GM12865 (cell line): ENCODE measurements around the gene CCDC185.

Experiments used
- DNase-seq: peaks from one replicate; pipeline ENCODE4 v3.0.0; 2010; ENCODE audit warnings: low read depth
- H3K4me3 ChIP-seq: 2 replicates; pipeline ENCODE4 v1.5.1; 2011; ENCODE audit warnings: mild to moderate bottlenecking, low read depth, low read length, control low read depth
- TF ChIP-seq, protein P1 (sequence below): IDR thresholded peaks from 2 replicates; pipeline ENCODE4 v1.5.1; 2011; ENCODE audit warnings: low read length, control low read depth, low read depth, inconsistent platforms; ENCODE audit not compliant: insufficient read depth; ENCODE audit errors: missing control alignments

CCDC185 gene

DNA sequence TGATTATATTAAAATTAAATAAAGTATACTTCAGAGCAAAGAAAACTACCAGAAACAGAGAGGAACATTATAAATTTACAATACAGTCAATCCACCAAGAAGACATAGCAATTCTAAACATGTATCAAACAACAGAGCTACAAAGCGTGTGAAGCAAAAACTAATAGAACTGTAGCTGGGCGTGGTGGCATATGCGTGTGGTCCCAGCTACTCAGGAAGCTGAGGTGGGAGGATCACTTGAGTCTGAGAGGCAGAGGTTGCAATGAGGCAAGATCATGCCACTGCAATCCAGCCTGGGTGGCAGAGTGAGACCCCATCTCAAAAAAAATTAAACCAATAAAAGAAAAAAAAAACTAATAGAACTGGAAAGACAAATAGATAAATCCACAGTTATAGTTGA lies 12.3 kb downstream of the CCDC185 start:
- TF ChIP-seq, protein P1, sequence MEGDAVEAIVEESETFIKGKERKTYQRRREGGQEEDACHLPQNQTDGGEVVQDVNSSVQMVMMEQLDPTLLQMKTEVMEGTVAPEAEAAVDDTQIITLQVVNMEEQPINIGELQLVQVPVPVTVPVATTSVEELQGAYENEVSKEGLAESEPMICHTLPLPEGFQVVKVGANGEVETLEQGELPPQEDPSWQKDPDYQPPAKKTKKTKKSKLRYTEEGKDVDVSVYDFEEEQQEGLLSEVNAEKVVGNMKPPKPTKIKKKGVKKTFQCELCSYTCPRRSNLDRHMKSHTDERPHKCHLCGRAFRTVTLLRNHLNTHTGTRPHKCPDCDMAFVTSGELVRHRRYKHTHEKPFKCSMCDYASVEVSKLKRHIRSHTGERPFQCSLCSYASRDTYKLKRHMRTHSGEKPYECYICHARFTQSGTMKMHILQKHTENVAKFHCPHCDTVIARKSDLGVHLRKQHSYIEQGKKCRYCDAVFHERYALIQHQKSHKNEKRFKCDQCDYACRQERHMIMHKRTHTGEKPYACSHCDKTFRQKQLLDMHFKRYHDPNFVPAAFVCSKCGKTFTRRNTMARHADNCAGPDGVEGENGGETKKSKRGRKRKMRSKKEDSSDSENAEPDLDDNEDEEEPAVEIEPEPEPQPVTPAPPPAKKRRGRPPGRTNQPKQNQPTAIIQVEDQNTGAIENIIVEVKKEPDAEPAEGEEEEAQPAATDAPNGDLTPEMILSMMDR: no peak
- no peak for DNase-seq
- H3K4me3 ChIP-seq: no peak overlapping the region

- no peak for DNase-seq
- TF ChIP-seq, protein P1: no peak
- H3K4me3 ChIP-seq: no peak overlapping the region
These were observed 16.8 kb downstream of the CCDC185 start for GRCh38 chr1:223410036-223410435.

GRCh38 chr1:223411309-223411708 lies 18.1 kb downstream of the CCDC185 start:
- H3K4me3 ChIP-seq: no peak overlapping the region
- TF ChIP-seq, protein P1: no peak
- DNase-seq: no peak

- TF ChIP-seq, protein P1: no peak
These were observed 18.5 kb downstream of the CCDC185 start for GRCh38 chr1:223411710-223412109.

GRCh38 chr1:223413216-223413615 lies 20.0 kb downstream of the CCDC185 start:
- TF ChIP-seq, protein P1: no peak
- no peak for DNase-seq
- no peak overlapping the region for H3K4me3 ChIP-seq

More at GRCh38 chr1:223411710-223412109, 18.5 kb downstream of the CCDC185 start:
- DNase-seq: no peak
- H3K4me3 ChIP-seq: no peak overlapping the region

DNA sequence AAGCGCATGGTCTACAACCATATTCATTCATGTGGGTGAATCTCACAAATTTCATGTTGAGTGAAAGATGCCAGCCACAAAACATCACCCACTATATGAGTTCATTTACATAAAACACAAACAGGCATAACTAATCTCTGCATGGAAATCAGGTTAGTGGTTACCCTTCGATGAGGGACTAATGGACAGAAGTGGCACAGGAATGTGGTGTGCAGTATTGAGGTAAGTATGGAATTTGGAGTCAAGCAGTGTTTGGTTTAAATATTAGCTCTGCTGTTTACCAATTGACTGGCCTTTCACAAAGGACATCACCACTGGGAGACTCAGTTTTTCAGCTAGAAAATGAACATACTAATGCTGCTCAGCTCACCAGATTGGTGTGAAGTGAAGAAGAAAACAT lies 24.2 kb downstream of the CCDC185 start:
- no peak for DNase-seq
- no peak overlapping the region for H3K4me3 ChIP-seq
- TF ChIP-seq, protein P1: no peak

- H3K4me3 ChIP-seq: no peak overlapping the region
- DNase-seq: no peak
- TF ChIP-seq, protein P1: no peak
These were observed 24.9 kb downstream of the CCDC185 start for GRCh38 chr1:223417903-223418663.
